Fibroblast of skin of back (primary cell): ENCODE data around the gene SLC13A2.

ENCODE experiments used
- DNase-seq: peaks from one replicate; pipeline ENCODE4 v3.0.0-alpha.2; 2013

Gene SLC13A2

DNA sequence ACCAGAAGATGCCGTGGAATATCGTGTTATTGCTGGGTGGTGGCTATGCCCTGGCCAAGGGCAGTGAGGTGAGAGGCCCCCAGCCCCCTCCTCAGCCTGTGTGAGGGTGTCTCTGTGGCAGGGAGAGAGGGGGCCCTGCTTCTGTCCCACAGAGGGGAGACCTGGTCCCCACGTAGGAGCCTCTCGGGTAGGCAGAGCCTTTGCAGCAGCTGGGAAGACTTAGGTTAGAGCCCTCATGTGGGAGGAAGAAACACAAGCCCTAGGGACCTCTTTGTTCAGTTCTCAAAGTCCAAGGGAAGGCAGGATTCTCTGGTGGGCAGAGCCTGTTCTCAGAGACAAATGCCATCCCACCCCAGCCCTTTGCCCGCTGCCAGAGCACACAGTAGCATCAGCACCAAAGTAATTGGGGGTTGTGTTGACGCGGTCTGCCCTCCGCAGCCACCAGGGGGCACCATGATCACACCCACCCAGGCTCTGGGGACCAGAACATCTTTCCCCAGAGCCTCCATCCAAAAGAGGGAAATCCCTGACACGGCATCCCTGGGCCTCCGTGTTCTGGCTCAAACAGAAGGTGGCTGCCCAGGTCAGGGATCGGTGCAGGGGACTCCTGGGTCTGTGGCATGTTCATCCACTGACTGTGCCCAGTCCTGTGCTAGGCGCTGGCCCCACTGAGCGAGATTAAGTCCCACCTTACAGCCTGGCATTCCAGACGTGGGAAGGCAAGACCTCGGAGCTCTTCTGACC lies 21.2 kb downstream of the SLC13A2 start:
- peak; percentile 53 for DNase-seq

DNA sequence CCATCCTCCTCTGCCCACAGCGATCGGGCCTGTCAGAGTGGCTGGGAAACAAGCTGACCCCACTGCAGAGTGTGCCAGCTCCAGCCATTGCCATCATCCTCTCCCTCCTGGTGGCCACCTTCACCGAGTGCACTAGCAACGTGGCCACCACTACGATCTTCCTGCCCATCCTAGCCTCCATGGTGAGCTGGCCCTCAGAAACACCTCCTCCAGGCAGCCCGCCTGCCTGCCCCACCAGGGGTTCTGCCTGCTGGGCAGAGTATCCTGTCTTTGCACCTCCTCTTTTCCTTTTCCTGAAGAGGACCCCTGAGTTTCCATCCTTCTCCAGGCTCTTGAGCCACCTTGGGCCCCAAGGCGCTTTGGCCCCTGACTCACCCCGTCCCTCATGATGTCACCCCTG lies 22.2 kb downstream of the SLC13A2 start:
- DNase-seq: no peak

DNA sequence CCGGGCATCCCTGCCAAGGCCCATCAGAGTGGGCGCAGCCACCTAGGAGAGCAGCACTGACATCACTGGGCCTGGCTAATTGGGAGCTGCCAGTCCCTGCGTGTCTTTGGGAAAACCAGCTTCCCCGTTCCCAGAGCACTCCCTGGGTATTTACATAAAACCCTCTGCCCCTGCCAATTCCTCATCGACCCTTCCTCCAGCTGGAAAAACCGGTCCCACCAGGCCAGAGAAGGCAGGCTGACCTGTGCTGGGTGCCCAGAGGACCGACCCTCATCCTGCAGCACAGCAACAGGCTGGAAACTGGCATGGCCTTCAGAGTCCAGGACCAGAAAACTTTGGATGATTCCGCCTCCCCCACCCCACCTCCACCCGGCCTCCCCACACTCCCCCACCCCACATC lies 24.5 kb downstream of the SLC13A2 start:
- DNase-seq: no peak

DNA sequence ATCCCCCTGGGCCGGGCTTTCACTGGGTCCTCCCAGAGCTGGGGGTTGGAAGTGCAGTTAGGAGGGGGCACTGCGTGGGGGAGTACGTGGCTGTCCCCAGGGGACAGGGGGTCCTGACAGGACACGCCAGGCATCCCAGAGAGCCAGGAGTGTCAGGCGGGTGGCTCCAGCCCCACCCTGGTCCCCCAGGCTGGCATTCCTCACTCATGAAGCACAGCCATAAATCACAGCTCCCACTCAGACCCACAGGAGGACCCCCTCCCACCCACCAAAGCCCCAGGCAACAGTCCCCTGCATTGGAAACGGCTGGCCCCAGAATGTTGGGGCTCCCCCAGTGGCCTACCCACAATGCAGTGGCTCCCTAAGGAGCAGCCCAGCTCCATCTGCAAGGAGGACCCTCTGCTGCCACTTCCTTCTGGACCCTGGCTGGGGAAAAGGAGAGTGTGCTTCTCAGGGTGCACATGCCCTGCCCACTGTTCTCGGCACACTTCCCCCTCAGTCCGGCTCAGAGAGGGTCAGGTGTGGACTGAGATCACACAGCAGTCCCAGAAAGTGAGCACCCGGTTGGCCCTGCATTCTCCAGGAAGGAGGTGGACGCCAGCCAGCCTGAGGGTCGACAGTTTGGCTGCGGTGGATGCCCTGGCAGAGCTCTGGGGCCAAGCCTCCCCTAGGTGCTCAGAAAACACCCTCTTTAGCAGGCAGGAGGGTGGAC lies 25.4 kb downstream of the SLC13A2 start:
- DNase-seq: no peak

DNA sequence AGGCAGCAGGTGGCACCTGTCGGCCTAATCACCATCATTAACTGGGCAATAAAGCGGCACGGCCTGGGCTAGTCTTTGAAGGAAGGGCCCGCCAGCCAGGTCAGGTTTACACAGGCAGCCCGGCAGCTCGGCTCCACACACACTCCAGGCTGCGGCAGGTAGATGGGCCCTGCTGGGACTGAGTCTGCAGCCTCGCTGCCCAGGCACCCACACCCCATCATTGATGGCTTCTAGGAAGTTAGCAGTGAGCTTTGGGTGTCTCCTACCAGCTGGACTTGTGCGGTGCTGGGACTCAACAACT lies 25.9 kb downstream of the SLC13A2 start:
- no peak for DNase-seq

DNA sequence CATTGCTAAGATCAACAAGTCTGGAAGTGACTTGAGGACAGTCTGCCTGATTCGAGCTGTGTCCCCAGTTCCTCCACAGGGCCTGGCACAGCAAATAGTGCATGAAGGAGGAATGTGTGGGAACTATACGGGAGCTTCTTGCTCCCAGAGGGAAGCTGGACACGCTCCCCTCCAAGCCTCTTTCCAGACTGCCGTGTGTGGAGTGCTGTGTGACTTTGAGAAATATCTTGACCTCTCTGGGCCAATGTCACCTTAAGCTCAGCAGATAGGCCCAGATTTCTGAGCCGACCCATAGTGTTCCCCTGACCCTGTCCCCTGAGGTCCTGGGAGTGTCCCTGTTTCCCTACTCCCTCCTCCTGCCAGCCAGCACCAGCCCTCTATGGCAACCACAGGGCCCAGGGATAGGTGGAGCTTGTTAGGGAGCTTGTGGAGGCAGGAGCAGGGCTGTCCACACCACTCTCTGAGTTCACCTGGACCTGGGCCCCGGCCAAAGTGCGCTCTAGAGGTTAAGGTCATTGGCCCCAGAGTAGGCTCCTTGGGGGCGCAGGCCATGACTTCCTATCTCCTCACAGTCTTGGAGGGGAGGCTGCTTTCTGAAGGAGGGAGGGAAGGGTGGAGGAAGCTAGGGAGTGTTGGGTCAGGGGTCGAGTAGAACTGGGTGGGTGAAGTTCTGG lies 26.4 kb downstream of the SLC13A2 start:
- no peak for DNase-seq

- DNase-seq: no peak
Measured at GRCh38 chr17:28500712-28501379, 27.4 kb downstream of the SLC13A2 start.

DNA sequence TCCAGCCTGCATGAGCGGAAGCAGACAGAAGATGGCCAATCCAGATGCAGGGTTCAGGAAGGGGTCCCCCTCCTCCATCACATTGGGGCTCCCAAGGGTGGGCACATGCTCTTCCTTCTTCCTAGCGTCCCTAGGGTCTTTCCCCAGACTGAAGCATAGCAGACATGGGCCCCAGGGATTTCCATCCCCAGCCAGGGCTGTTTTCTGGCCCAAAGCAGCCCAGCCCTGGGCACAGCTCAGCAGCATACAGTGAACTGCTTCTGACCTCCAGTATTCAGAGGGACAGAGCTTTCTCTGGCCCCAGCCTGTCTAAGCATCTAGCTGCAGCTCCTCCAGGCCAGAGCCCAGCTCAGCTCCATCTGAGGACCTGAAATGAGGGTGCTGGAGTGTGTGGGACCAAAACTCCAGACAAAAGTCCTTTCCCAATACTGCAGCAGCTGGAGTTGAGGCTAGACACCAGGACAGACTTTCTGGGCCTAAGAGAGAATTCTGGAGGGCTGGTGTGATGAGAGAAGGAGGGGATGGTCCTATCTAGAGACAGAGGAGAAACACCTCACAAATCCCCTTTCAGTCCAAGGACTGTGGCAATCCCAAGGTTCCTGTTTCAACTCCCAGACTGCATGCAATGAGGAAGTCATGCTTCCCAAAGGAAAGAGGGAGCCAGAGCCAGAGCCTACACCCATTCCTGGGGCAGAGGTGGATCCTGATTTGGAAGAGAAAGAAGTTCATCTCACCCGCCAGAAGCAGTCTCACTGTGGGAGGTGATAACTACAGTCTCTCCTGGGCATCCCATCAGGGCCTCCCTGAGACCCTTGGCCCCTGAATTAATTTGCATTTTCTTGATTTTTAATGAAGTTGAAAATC lies 28.2 kb downstream of the SLC13A2 start:
- no peak for DNase-seq

DNA sequence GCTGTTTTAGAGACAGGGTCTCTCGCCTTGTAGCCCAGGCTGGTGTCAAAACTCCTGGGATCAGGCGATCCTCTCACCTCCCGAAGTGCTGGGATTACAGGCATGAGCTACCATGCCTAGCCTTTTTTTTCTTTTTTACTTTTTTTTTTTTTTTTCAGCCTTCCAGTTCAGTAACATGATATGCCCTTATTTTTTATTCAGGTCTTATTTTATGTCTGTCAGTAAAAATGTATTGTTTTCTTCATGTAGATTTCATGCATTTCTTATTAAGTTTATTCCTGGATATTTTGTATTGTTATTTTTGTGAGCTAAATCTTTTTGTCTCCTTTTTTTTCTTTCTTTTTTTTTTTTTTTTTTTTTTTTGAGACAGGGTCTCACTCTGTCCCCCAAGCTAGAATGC lies 30.0 kb downstream of the SLC13A2 start:
- no peak for DNase-seq

DNA sequence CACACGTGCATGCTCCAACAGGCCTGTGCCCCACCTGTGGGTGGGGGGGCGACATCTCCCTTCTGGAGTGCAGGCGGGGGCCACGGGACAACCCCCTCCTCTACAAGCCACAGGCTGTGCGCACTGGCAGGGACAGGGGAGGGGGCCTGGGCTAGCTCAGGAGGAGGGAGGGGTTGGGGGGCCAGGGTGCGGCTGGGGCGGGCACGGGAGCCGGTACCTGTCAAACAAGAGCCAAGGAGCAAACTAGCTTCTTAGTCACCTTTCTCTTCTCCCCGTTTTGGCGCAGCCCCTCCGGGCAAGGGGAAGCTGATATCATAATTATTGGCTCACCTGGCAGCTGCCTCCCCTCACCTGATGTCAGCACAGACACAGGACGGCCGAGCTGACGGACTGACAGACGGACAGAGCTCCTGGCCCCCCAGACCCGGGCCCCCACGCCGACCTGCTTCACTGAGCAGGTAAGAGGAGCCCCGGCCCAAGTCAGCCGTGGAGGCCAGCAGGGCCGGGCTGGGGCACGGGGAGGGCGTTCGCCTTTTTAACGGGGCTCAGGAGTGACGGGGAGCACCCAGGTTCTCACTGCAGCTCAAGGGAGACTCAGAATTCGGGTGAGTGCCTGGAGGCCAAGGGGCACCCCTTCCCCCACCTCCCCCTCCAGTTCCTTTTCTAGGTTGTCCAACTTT lies 32.7 kb downstream of the SLC13A2 start, which contains the start of gene FOXN1:
Gene FOXN1, plus strand, starts transcription at position 363 of the 680 bp plus-strand sequence. CDS start 17,622 bp downstream, outside the sequence.
- DNase-seq: no peak

GRCh38 chr17:28506763-28507487 lies 33.5 kb downstream of the SLC13A2 start:
- no peak for DNase-seq

GRCh38 chr17:28507567-28508203 lies 34.2 kb downstream of the SLC13A2 start:
- DNase-seq: no peak

DNA sequence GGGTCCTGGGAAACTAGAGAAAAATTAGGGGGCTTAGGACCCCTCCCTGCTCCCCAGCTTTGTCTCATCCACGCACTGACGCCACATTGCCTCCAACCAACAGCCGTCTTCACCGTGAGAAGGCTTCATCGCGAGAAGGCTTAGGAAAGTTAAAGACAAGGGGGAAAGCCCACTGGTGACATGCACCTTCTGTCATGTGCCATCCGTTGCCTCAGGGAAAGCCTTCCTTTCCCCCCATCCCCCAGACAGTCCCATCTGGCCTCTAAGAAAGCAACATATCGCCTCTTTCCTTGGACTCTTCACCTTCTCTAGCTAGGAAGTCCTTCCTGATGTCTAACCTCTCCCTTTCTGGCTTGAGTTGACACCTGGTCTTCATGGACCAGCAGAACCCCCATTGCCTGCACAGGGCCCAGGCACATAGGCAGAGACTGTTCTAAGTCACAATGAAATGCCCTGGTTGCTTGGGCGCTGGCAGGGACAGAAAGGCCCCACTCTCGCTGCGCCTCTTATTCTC lies 34.8 kb downstream of the SLC13A2 start:
- no peak for DNase-seq

- no peak for DNase-seq
Measured at GRCh38 chr17:28509789-28510188, 36.3 kb downstream of the SLC13A2 start.

DNA sequence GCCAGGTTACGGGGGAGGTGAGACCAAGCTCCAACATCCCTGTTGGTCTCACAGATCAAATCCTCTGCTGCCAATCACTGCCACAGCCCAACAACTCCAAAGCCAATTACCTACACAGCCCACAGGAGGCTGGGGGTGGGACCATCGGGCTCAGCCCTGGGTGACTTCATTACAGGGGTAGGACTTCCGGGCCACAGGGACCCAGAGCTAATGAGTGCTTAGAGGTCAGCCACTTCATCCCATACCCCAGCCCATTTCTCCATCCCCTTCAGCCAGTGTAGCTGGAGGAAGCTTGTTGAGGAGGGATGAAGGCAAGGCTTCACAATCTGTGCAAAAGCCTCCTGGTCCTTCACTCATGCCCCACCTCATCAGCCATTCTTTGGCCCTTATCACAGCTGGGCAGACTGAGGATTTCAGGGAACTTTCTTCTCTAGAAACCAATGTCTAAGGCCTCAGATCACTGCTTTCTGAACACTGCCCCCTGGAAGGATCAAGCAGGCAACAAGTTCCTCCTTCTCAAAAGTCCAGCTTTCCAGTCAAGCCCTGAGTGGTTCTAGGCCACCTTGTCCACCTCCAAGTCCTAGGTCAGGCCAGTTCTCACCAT lies 38.5 kb downstream of the SLC13A2 start:
- DNase-seq: no peak

GRCh38 chr17:28513476-28513875 lies 40.0 kb downstream of the SLC13A2 start:
- no peak for DNase-seq

DNA sequence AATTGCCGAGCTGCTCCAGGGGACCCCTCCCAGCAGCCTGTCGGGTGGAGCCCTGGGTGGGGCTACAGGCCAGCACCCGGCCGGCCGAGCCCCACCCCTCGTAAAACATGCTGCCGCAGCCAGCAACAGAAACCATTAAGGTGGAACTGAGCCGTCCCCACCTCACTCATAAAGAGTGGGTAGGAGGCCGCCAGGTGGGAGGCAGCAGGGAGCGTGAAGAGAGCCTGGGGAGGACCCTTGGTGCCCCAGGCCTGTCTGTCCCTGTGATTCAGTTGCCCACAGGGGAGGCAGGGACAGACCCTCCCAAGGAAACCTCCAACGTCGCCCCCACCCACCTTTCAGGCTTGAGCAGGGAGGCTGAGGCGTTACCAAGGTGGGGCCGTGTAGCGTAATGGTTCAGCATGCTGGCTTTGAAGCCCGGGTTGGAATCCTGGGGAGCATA lies 41.1 kb downstream of the SLC13A2 start:
- DNase-seq: no peak

DNA sequence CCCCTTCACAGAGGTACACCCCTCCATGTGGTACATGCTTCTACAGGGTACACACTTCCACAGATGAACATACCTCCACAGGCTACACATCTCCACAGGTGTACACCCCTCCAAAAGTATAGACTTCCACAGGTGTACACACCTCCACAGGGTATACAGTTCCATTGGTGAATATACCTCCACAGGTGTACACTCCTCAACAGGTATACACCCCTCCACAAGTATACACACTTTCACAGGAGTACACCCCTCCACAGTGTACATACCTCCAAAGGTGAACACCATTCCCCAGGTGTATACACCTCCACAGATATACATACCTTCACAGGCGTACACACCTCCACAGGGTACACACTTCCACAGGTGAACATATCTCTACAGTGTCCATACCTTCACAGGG lies 42.1 kb downstream of the SLC13A2 start:
- no peak for DNase-seq

DNA sequence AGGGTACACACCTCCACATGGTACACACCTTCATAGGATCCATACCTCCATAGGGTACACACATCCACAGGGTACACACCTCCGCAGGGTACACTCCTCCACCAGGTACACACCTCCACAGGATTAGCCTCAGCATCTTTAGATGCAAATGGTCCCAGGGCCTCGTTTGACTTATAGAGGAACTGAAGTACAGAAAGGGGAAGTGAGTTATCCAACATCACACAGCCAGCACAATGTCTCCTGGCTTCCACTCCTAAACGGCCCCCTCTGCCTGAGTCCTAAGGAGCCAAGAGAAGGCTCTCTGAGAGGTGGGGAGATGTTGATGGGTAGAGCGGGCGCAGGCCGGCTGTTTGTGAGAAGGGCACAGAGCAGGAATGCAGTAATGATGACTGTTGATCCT lies 44.7 kb downstream of the SLC13A2 start:
- no peak for DNase-seq

DNA sequence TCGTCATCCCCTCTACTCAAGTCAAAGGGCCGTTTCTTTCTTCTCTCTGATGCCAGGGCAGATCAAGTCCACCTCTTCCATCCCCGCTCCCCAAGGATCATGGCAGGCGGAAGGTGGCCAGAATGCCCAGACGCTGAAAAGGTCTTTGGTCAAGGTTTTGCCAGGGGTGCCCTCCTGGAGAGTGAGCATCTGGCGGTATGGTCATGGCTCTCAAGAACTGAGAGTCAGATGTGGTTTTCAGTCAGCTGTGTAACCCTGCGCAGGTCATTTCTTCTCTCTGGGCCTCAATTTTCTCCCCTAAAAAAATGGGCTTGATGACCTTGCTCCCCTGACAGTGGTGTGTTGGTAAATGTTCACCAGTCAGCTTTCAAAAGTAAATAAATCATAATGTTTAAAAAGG lies 45.1 kb downstream of the SLC13A2 start:
- no peak for DNase-seq
